GM21737 (cell line): ENCODE measurements around the gene GCHFR.

ENCODE experiments used
- ATAC-seq: cut with Tn5 transposase; IDR thresholded peaks from one replicate; pipeline ENCODE4 v1.9.1; 2021; ENCODE audit warnings: mild to moderate bottlenecking, moderate library complexity; ENCODE audit not compliant: unreplicated experiment

GCHFR gene

DNA sequence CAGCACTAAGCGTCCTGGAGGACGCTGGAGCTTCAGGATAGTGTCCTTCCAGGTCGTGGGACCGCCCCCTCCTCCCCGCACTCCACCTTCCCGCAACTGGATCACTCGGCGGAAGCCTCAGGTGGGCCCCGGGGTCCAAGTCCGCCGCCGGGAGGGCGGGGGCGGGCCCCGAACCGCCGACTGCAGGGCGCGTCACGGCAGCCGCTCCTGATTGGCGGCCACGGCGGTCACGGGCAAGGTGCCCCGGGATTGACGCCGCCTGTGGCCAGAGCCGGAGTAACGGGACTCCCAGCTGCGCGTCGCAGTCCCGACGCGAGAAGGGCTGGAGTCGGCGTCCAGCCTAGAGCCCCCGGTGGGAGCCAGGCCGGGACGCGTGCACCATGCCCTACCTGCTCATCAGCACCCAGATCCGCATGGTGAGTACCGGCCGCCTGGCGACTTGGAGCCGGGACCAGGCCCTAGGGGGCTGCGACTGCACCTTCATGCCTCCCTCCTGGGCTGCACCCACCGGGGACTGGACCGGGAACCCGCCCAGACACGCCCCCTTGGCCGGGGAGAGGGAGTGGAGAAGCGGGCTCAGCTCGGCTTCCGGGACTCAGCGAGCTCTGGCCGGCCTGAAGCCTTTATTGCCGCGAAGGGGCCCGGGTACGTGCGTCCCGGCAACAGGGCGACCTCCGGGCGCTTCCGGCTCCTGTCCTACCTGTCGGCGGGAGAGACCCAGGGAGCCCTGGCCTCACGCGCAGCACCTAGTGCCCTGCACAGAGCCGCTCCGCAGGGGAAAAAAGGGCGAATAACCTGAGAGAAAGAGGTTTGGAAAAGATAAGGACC, at the start of gene GCHFR:
GCHFR (plus strand) TSS at position 268 of the 828 bp plus-strand sequence; CDS start at position 381, 113 bp downstream.
- peak; percentile 36 for ATAC-seq

DNA sequence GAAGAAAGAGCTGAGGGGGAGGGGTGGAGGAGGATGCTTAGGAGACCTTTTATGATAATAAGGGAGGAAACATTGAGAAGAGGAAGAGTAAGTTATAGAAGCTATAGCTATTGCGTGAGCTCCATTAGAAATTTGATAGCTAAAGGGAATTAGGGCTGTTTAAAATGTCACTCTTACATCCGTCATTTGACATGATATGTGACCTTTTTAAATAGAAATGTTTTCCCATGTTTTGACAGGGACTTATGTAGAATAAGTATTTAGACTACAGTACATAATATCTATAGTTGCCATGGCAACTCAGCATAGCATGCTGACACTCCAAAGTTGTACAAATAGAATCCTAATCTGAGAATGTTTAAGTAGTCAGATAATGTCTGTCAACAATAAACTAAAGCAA, 49.7 kb upstream of the GCHFR start:
- ATAC-seq, result no peak

DNA sequence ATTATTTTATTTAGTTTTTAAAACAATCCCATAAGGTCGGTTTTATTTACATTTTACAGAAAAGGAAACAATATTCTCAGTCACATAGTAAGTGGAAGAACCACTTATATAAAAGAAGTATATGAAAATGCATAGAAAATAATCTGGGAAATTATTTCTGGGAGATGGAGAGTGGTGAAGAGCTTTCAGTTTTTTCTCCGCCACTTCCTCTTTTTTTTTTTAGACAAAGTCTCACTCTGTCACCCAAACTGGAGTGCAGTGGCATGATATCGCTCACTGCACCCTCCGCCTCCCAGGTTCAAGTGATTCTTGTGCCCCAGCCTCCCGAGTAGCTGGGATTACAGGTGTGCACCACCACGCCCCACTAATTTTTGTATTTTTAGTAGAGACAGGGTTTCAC, 47.7 kb upstream of the GCHFR start:
- no peak for ATAC-seq

GRCh38 chr15:40721701-40722100, 42.2 kb upstream of the GCHFR start:
- no peak for ATAC-seq

DNA sequence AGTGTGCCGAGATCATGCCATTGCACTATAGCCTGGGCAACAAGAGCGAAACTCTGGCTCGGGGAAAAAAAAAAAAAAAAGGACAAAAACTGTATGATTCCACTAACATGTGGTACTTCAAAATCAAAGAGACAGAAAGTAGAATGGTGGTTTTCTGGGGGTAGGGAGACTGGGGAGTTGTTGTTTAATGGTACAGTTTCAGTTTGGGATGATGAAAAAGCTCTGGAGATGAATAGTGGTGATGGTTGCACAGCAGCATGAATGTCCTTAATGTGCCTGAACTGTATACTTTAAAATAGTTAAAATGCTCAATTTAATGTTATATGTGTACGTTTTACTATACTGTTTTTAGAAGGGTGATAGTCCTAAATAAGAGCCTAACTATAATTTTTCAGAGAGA, 41.5 kb upstream of the GCHFR start:
- ATAC-seq, result no peak

DNA sequence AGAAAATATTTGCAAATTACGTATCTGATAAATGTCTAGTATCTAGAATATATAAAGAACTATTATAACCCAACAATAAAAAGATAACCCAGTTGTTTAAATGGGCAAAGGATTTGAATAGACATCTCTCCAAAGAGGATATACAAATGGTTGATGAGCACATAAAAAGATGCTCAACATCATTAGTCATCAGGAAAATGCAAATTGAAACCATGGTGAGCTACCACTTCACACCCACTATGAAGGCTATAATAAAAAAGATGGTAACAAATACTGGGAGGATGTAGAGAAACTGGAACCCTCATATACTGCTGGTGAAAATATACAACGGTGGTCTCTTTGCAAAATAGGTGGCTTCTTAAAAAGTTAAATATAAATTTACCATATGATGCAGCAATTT, 40.9 kb upstream of the GCHFR start:
- no peak for ATAC-seq

- no peak for ATAC-seq
Observed at GRCh38 chr15:40723919-40724318, 39.9 kb upstream of the GCHFR start.

DNA sequence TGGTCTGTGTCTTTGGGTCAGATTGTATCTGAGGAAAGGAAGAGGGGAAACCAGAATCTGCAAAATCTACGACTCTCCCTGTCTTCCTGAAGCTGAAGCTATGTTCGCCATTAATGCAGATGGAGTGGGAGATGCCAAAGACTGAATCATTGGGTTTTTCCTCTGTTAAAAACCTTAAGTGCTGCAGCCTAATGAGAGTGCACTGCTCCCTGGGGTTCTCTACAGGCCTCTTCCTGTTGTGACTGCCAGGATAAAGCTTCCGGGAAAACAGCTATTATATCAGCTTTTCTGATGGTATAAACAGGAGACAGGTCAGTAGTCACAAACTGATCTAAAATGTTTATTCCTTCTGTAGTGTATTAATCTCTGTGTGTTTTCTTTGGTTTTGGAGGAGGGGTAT, 32.8 kb upstream of the GCHFR start:
- ATAC-seq, result no peak

GRCh38 chr15:40736575-40736974, 27.3 kb upstream of the GCHFR start:
- ATAC-seq, result no peak

DNA sequence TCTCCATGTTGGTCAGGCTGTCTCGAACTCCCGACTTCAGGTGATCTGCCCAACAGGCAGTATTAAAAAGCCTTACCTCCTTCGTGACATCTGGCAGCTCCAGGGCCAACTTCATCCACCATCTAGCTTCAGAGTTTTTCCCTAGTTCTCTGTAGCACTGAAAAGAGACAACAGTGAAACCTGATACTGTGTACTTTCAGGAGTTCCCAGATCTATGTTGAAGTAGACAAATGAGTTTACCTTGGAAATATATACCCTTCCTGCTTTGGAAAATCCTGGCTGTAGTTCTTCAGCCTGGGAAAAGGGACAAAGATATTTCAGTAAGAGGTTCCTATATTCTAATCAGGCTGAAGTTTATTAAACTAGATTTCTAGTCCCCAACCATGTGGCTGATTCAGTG, 26.8 kb upstream of the GCHFR start:
- ATAC-seq, result no peak

- no peak for ATAC-seq
Observed at GRCh38 chr15:40739047-40739446, 24.8 kb upstream of the GCHFR start.

DNA sequence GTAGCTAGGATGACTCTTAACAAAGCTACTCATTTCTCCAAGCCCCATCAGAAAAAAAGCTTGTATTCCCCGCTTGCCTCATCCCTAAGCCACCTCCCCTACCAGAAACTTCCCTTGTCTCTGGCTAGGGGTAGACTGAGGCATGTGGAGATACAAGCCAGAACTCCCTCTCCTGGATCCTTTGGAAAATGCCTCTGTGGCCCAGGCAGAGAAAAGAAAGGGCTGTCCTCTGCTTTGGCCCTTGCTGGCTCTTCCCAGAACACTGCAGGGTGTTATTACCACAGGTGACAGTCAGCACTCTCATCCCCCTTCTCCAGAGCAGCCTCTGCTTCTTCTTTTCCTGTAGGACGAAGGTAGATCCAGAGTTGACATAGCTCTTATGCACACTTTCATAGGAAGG, 24.0 kb upstream of the GCHFR start:
- ATAC-seq, result no peak

DNA sequence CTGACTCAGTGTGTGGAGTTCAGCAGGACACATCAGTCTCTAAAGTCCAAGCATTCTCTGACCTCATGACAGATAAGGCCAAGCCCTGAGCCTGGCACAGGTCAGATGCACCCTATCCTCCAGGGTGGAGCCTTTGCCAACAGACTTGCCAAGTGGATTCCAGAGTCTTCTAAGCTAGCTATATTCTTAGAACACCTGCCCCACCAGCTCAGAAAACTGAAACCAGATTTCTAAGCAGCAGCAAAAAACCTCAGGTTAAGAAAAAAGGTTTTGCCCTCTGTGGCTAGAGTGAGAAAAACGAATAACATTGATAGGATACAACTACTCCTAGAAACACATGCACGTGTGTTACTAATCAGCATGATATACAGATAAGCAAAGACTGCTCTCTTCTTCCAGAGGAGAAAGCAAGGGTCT, 20.4 kb upstream of the GCHFR start:
- ATAC-seq, result no peak

DNA sequence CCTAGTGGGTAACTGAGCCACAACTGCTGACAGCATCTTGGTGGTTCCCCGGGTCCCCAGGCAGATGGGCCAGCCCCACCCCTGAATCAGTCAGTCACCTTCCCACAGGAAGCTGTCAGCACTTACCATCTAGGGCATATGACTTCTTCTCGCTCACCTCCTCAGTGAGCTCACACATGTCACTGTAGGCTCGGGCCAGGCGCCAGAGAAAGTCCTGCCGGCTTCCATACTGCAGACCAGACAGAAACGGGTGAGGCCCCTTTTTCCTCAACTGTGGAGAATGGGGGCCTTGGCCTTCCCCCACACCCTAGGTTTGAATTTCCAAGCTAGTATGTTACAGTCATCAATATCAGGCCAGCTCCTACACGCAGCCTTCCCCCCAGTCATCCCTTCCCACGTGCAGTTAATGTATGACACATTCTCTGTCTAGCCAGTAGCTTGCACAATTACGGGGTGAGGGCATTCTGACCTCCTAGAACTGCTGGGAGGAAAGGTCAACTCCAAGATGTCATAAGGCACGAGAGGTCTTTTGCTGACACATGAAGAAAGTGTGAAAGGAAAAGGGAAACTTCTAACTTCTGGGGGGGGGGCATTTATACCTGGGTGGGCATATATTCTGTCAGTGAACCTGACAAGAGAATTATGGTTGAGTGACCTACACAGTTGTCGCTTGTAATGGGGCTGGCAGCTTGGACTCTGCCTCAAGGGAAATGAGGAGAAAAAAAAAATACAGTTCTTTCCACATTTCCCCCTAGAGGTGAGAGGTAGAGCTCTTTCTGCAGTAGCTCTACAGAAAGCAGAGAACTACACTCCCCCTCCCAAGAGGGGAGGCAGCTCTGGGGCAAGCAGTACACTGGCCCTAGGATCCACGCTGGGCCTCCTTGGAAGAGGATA, 19.7 kb upstream of the GCHFR start:
- ATAC-seq, result no peak

DNA sequence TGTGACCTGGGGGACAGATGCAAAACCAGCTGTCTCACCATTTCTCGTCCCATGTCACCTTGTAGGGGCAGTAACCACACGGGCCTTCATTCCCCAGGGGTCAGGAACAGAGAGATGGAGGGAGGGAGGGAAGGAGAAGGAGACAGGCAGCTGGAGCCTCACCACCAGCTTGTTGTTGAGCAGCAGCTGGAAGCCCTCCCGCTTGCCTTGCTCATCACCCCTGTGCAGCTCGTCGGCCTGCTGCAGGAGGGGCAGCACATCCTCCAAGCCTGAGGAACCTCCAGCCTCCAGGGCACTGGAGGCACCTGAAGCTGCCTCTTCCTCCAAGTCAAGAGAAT, 19.1 kb upstream of the GCHFR start:
- no peak for ATAC-seq

GRCh38 chr15:40746916-40747418, 16.9 kb upstream of the GCHFR start:
- no peak for ATAC-seq

GRCh38 chr15:40747685-40748631, 15.9 kb upstream of the GCHFR start:
- ATAC-seq, result no peak

GRCh38 chr15:40749151-40749630, 14.7 kb upstream of the GCHFR start:
- no peak for ATAC-seq

- ATAC-seq, result no peak
Observed at GRCh38 chr15:40750885-40751284, 13.0 kb upstream of the GCHFR start.

- ATAC-seq, result no peak
Observed at GRCh38 chr15:40751745-40752144, 12.1 kb upstream of the GCHFR start.

GRCh38 chr15:40754574-40754882, 9.3 kb upstream of the GCHFR start:
- peak; percentile 1 for ATAC-seq
